ENCODE measurements around the gene MAD1L1.

- TF ChIP-seq ELK1 (IDR thresholded peaks at IDR 0.05; ENCODE audit: borderline replicate concordance, low read depth, low read length) = no peak
- TF ChIP-seq CTCF (conservative IDR thresholded peaks at IDR 0.05; ENCODE audit: low read depth, low read length) = no peak
- no peak for TF ChIP-seq SMC3 (IDR thresholded peaks at IDR 0.05; ENCODE audit: low read depth, low read length)
- no peak for TF ChIP-seq USF2 (IDR thresholded peaks at IDR 0.05; ENCODE audit: low read depth, low read length)
- TF ChIP-seq RCOR1 (IDR thresholded peaks at IDR 0.05; ENCODE audit: insufficient replicate concordance, low read length) = peak; percentile 77
- TF ChIP-seq RAD21 (IDR thresholded peaks at IDR 0.05; ENCODE audit: low read length) = no peak
- no peak for TF ChIP-seq POLR2A (IDR thresholded peaks at IDR 0.05; ENCODE audit: low read depth, low read length)
- TF ChIP-seq MAZ (IDR thresholded peaks at IDR 0.05; ENCODE audit: borderline replicate concordance, low read depth, low read length) = no peak
- peak; percentile 73 for TF ChIP-seq CEBPB (IDR thresholded peaks at IDR 0.05; ENCODE audit: low read depth, low read length)
- TF ChIP-seq RFX5 (IDR thresholded peaks at IDR 0.05; ENCODE audit: low read depth, low read length) = no peak
- no peak for TF ChIP-seq MAFK (IDR thresholded peaks at IDR 0.05; ENCODE audit: low read depth, low read length)
- peak; percentile 28; the same call in 1 of the 2 replicates for TF ChIP-seq MXI1 (IDR thresholded peaks at IDR 0.05; ENCODE audit: borderline replicate concordance, low read depth, low read length)
- TF ChIP-seq BHLHE40 (IDR thresholded peaks at IDR 0.05; ENCODE audit: low read depth, low read length) = peak; percentile 52; the same call in 1 of the 2 replicates
- TF ChIP-seq CHD1 (IDR thresholded peaks at IDR 0.05; ENCODE audit: low read depth, low read length) = no peak
Observed at GRCh38 chr7:2172311-2173188, 60.2 kb downstream of the MAD1L1 start.
